ENCODE data around the gene MRE11.

Gene MRE11

DNA sequence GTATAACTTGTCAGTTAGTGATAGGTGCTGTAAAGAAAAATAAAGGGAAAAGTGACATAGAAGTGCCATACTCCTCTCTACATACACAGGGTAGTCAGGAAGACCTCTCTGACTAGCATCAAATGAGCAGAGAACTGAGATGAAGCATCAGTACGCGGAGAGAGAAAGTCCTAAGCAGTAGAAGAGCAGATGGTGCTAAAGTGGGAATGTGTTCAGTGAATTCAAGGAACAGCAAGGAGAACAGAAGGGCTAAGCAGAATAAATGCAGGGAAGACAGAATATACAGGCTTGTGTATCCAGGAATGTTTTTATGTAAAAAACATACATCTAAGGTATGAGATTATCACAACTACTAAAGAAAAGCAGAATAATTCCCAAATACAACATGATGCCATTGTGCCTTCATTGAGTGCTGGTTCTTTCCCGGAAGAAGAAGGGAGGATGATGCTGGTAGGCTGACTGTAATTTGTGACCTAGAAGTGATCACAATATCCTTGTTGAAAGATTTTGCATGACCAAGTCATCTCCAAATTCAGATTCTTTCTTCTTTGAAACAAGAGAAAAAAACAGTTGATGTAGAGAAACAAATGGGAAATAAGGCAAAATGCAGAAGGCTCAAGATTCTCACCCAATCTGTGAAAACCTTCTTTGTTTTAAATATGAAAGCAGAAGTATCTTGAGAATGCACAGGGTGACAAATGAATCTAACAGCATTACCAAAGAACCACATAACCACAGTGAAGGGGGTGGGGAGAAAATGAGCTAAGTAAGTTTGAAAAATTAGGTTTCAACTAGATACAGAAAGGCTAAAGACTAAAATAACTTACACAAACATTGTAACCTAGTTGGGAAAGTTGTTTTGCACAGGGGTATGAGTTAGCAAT lies 20.5 kb downstream of the MRE11 start:
- TF ChIP-seq, protein P1, sequence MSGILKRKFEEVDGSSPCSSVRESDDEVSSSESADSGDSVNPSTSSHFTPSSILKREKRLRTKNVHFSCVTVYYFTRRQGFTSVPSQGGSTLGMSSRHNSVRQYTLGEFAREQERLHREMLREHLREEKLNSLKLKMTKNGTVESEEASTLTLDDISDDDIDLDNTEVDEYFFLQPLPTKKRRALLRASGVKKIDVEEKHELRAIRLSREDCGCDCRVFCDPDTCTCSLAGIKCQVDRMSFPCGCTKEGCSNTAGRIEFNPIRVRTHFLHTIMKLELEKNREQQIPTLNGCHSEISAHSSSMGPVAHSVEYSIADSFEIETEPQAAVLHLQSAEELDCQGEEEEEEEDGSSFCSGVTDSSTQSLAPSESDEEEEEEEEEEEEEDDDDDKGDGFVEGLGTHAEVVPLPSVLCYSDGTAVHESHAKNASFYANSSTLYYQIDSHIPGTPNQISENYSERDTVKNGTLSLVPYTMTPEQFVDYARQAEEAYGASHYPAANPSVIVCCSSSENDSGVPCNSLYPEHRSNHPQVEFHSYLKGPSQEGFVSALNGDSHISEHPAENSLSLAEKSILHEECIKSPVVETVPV (CRISPR knock-in tag; IDR thresholded peaks at IDR 0.05) = no peak
- TF ChIP-seq, protein P2, sequence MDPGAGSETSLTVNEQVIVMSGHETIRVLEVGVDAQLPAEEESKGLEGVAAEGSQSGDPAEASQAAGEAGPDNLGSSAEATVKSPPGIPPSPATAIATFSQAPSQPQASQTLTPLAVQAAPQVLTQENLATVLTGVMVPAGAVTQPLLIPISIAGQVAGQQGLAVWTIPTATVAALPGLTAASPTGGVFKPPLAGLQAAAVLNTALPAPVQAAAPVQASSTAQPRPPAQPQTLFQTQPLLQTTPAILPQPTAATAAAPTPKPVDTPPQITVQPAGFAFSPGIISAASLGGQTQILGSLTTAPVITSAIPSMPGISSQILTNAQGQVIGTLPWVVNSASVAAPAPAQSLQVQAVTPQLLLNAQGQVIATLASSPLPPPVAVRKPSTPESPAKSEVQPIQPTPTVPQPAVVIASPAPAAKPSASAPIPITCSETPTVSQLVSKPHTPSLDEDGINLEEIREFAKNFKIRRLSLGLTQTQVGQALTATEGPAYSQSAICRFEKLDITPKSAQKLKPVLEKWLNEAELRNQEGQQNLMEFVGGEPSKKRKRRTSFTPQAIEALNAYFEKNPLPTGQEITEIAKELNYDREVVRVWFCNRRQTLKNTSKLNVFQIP (CRISPR knock-in tag; IDR thresholded peaks at IDR 0.05; ENCODE audit: borderline replicate concordance, low read depth) = no peak
- TF ChIP-seq, protein P3, sequence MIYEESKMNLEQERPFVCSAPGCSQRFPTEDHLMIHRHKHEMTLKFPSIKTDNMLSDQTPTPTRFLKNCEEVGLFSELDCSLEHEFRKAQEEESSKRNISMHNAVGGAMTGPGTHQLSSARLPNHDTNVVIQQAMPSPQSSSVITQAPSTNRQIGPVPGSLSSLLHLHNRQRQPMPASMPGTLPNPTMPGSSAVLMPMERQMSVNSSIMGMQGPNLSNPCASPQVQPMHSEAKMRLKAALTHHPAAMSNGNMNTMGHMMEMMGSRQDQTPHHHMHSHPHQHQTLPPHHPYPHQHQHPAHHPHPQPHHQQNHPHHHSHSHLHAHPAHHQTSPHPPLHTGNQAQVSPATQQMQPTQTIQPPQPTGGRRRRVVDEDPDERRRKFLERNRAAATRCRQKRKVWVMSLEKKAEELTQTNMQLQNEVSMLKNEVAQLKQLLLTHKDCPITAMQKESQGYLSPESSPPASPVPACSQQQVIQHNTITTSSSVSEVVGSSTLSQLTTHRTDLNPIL (CRISPR knock-in tag; IDR thresholded peaks at IDR 0.05; ENCODE audit: low read depth) = no peak
- no peak for TF ChIP-seq ESRRG (CRISPR knock-in tag; IDR thresholded peaks at IDR 0.05)
- no peak for TF ChIP-seq RARB (CRISPR knock-in tag; IDR thresholded peaks at IDR 0.05)
- TF ChIP-seq TCF4 (CRISPR knock-in tag; IDR thresholded peaks at IDR 0.05; ENCODE audit: borderline replicate concordance) = no peak
- TF ChIP-seq ARNTL (CRISPR knock-in tag; IDR thresholded peaks at IDR 0.05; ENCODE audit: borderline replicate concordance, low read depth) = no peak
- no peak for TF ChIP-seq BACH2 (CRISPR knock-in tag; IDR thresholded peaks at IDR 0.05; ENCODE audit: borderline replicate concordance)
- TF ChIP-seq PATZ1 (CRISPR knock-in tag; IDR thresholded peaks at IDR 0.05; ENCODE audit: borderline replicate concordance) = no peak
- TF ChIP-seq ISL1 (CRISPR knock-in tag; IDR thresholded peaks at IDR 0.05) = no peak
- TF ChIP-seq ZFP30 (CRISPR knock-in tag; IDR thresholded peaks at IDR 0.05) = no peak
- no peak for TF ChIP-seq PPARA (CRISPR knock-in tag; IDR thresholded peaks at IDR 0.05; ENCODE audit: borderline replicate concordance)
- TF ChIP-seq, protein P4, sequence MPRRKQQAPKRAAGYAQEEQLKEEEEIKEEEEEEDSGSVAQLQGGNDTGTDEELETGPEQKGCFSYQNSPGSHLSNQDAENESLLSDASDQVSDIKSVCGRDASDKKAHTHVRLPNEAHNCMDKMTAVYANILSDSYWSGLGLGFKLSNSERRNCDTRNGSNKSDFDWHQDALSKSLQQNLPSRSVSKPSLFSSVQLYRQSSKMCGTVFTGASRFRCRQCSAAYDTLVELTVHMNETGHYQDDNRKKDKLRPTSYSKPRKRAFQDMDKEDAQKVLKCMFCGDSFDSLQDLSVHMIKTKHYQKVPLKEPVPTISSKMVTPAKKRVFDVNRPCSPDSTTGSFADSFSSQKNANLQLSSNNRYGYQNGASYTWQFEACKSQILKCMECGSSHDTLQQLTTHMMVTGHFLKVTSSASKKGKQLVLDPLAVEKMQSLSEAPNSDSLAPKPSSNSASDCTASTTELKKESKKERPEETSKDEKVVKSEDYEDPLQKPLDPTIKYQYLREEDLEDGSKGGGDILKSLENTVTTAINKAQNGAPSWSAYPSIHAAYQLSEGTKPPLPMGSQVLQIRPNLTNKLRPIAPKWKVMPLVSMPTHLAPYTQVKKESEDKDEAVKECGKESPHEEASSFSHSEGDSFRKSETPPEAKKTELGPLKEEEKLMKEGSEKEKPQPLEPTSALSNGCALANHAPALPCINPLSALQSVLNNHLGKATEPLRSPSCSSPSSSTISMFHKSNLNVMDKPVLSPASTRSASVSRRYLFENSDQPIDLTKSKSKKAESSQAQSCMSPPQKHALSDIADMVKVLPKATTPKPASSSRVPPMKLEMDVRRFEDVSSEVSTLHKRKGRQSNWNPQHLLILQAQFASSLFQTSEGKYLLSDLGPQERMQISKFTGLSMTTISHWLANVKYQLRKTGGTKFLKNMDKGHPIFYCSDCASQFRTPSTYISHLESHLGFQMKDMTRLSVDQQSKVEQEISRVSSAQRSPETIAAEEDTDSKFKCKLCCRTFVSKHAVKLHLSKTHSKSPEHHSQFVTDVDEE (CRISPR knock-in tag; IDR thresholded peaks at IDR 0.05) = no peak
- TF ChIP-seq SNAI2 (CRISPR knock-in tag; IDR thresholded peaks at IDR 0.05) = no peak
- TF ChIP-seq ZFP3 (CRISPR knock-in tag; IDR thresholded peaks at IDR 0.05) = no peak
- TF ChIP-seq CSDC2 (CRISPR knock-in tag; IDR thresholded peaks at IDR 0.05) = no peak
- no peak for ATAC-seq

- no peak for TF ChIP-seq SNAI2 (CRISPR knock-in tag; IDR thresholded peaks at IDR 0.05)
- no peak for TF ChIP-seq ZNF70 (CRISPR knock-in tag; IDR thresholded peaks at IDR 0.05)
- TF ChIP-seq ZC3H10 (CRISPR knock-in tag; IDR thresholded peaks at IDR 0.05) = no peak
- TF ChIP-seq, protein P4 (CRISPR knock-in tag; IDR thresholded peaks at IDR 0.05) = no peak
- TF ChIP-seq, protein P1 (CRISPR knock-in tag; IDR thresholded peaks at IDR 0.05) = no peak
- TF ChIP-seq ZNF8 (CRISPR knock-in tag; IDR thresholded peaks at IDR 0.05) = no peak
- TF ChIP-seq, protein P2 (CRISPR knock-in tag; IDR thresholded peaks at IDR 0.05; ENCODE audit: borderline replicate concordance, low read depth) = no peak
- no peak for TF ChIP-seq ZFP30 (CRISPR knock-in tag; IDR thresholded peaks at IDR 0.05)
- no peak for TF ChIP-seq ESRRG (CRISPR knock-in tag; IDR thresholded peaks at IDR 0.05)
- ATAC-seq = no peak
Observed at GRCh38 chr11:94469416-94469815, 24.2 kb downstream of the MRE11 start.

Measured in SK-N-SH treated with all-trans-retinoic acid at 6 μM for 48 hours (cell line).